K562 (cell line): ENCODE data around the gene ZNHIT2. TPM values are rescaled to one million over a fixed set of nuclear protein-coding genes. Genes with fewer than 3 reads are reported as not detected.
A peak's percentile ranks its signal among the peaks of the same experiment; 100 is the strongest.

Source experiments
- ADNP ChIP-seq: fragments of 200-800 bp; sonication (Bioruptor generic); IDR thresholded peaks from 2 replicates; pipeline ENCODE4 v1.6.1; 2016; ENCODE audit warnings: missing genetic modification characterization, missing compliant biosample characterization
- BCOR ChIP-seq: fragments of 450-650 bp; IDR thresholded peaks from 2 replicates; pipeline ENCODE4 v1.6.1; 2016
- ETS1 ChIP-seq: conservative IDR thresholded peaks from 2 replicates; pipeline ENCODE4 v1.6.1; 2011; ENCODE audit warnings: low read depth, mild to moderate bottlenecking, low read length; ENCODE audit not compliant: control insufficient read depth
- HLTF ChIP-seq: fragments of 450-650 bp; IDR thresholded peaks from 2 replicates; pipeline ENCODE4 v1.6.1; 2016
- HMG20A ChIP-seq: fragments of 450-650 bp; formaldehyde crosslinking; conservative IDR thresholded peaks from 2 replicates; pipeline ENCODE4 v1.4.0; 2020; ENCODE audit warnings: mild to moderate bottlenecking, mixed read lengths
- IRF2 ChIP-seq: sonication (generic); formaldehyde crosslinking; IDR thresholded peaks from 2 replicates; pipeline ENCODE4 v1.8.1; 2022; ENCODE audit warnings: mild to moderate bottlenecking, missing genetic modification reagents
- MED1 ChIP-seq: sonication (generic); formaldehyde crosslinking; IDR thresholded peaks from 2 replicates; pipeline ENCODE4 v1.8.1; 2023; ENCODE audit warnings: missing genetic modification reagents, borderline replicate concordance
- MYNN ChIP-seq, 2 experiments: sonication (generic); formaldehyde crosslinking in 1 of 2; IDR thresholded peaks; 2 replicates each; pipeline versions ENCODE4 v1.5.0 to v1.6.1; 2016 to 2020; ENCODE audit warnings: antibody characterized with exemption in 1 of 2, missing genetic modification reagents in 1 of 2
- NFYB ChIP-seq: IDR thresholded peaks from 2 replicates; pipeline ENCODE4 v1.6.1; 2011; ENCODE audit warnings: mild to moderate bottlenecking, moderate library complexity; ENCODE audit not compliant: insufficient read length; ENCODE audit errors: extremely low read depth
- SAFB ChIP-seq: fragments of 200-400 bp; formaldehyde crosslinking; IDR thresholded peaks from 2 replicates; pipeline ENCODE4 v1.6.1; 2017; ENCODE audit warnings: low read depth, low read length, borderline replicate concordance
- SIN3A ChIP-seq, 2 experiments: fragments of 150-350 bp in 1 of 2; IDR thresholded peaks; 2 replicates each; pipeline ENCODE4 v1.6.1; 2011 to 2016; ENCODE audit warnings: borderline replicate concordance in 2 of 2, low read depth in 2 of 2, low read length in 2 of 2, mild to moderate bottlenecking in 2 of 2, moderate library complexity in 2 of 2; ENCODE audit not compliant: control insufficient read depth in 1 of 2
- SMARCE1 ChIP-seq: fragments of 450-650 bp; IDR thresholded peaks from 2 replicates; pipeline ENCODE4 v1.7.1; 2016; ENCODE audit warnings: mild to moderate bottlenecking
- SRSF1 ChIP-seq: fragments of 200-400 bp; formaldehyde crosslinking; IDR thresholded peaks from 2 replicates; pipeline ENCODE4 v1.6.1; 2017; ENCODE audit warnings: mild to moderate bottlenecking, low read depth, low read length, moderate library complexity
- STAG1 ChIP-seq: sonication (generic); formaldehyde crosslinking; IDR thresholded peaks from 2 replicates; pipeline ENCODE4 v1.5.0; 2020; ENCODE audit warnings: missing genetic modification reagents, borderline replicate concordance
- TAF15 ChIP-seq: fragments of 200-400 bp; formaldehyde crosslinking; IDR thresholded peaks from 2 replicates; pipeline ENCODE4 v1.6.1; 2017; ENCODE audit warnings: mild to moderate bottlenecking, low read depth, low read length, moderate library complexity
- ZNF184 ChIP-seq: sonication (generic); formaldehyde crosslinking; IDR thresholded peaks from 2 replicates; pipeline ENCODE4 v1.5.0; 2020; ENCODE audit warnings: missing genetic modification reagents
- ZNF224 ChIP-seq: sonication (generic); formaldehyde crosslinking; IDR thresholded peaks from 2 replicates; pipeline ENCODE4 v1.8.0; 2022; ENCODE audit warnings: mild to moderate bottlenecking, missing genetic modification reagents
- ZNF584 ChIP-seq: fragments of 200-800 bp; sonication (Bioruptor generic); IDR thresholded peaks from 2 replicates; pipeline ENCODE4 v1.6.1; 2016; ENCODE audit warnings: low read depth, mild to moderate bottlenecking, missing genetic modification characterization, missing compliant biosample characterization
- ZNF639 ChIP-seq, 2 experiments: fragments of 200-800 bp in 1 of 2; sonication (Bioruptor generic) in 1 of 2; sonication (generic) in 1 of 2; formaldehyde crosslinking in 1 of 2; IDR thresholded peaks in 1 of 2; conservative IDR thresholded peaks in 1 of 2; 2 replicates each; pipeline versions ENCODE4 v1.5.0 to v1.6.1; 2016 to 2020; ENCODE audit warnings: missing compliant biosample characterization in 1 of 2, missing genetic modification characterization in 1 of 2, missing genetic modification reagents in 1 of 2
- polyA plus RNA-seq, 8 experiments: library from polyadenylated mRNA; depleted of rRNA in 4 of 8; stranded (reverse) in 5 of 8; unstranded in 3 of 8; fragments of >200 nt; fragmentation: Nextera tagmentation in 2 of 8; fragmentation: Illumina TruSeq in 1 of 8; extraction: Ambion mirVana in 2 of 8; extraction: Trizol in 1 of 8; gene quantifications; 2 replicates each; pipeline versions ENCODE4 v1.2.1 to v1.2.3, GENCODE V29; 2011 to 2014; ENCODE audit warnings: inconsistent platforms in 1 of 8, missing spikeins in 1 of 8
- total RNA-seq, 7 experiments: library from RNA; depleted of rRNA in 6 of 7; stranded (reverse); fragments of >200 nt in 6 of 7; fragmentation: Illumina TruSeq in 2 of 7; extraction: Trizol in 2 of 7; gene quantifications; 2 replicates each; pipeline versions ENCODE4 v1.2.1 to v1.2.3, GENCODE V29; 2011 to 2021; ENCODE audit warnings: low replicate concordance in 1 of 7
- TF ChIP-seq, protein P1 (sequence below): sonication (generic); formaldehyde crosslinking; IDR thresholded peaks from 2 replicates; pipeline ENCODE4 v1.8.1; 2023; ENCODE audit warnings: mild to moderate bottlenecking, missing genetic modification reagents, moderate library complexity

The ZNHIT2 gene
- total and polyA plus RNA-seq, 9 of the 15 experiments (the other 6 are each of a cell fraction or from before 2014, with no cell fraction given), result 0.08 to 39.0 (median 2.5) TPM

DNA sequence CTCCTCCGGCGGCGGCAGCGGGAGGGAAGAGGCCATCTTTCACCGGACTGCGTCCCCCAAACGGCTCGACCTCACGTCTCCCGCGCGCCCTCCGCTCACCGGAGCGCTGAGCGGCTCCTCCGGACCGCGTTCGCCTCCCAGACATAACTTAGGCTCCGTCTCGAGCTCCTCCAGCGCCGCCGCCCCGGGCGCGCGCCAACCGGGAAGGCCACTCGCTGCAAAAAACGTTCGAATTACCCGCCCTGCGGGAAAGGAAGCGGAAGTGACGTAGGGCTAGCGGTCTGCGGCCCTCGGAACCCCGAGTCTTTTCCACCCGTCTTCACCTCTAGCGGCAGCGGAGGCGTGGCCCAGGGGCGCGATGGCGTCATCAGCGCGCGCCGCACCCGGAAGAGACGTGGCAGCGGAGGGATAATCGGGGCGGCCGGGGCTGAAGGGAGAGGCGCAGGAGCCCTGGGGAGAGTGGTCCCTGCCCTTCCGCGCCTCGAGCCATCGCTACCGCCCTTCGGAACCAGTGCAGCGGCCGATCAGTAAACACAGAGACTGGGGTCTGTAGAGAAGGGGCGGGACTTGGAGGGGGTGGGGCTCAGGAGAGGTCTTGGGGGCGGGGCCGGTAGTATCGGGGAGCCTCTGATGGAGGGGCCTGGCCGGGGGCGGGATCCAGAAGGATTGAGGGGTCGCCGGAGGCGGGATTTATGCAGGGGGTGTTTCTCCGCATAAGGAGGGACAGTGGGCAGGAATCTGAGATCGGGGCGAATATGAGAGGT is 33.5 kb downstream of the ZNHIT2 start, which contains the start of the genes CDCA5 and ZFPL1 (continued):
- TF ChIP-seq ETS1 (peak; percentile 89), BCOR (no peak), SRSF1 (no peak), MED1 (CRISPR knock-in tag) (no peak), ZNF184 (no peak), TAF15 (no peak), STAG1 (CRISPR knock-in tag) (no peak), ZNF224 (CRISPR knock-in tag) (no peak), MYNN (IDR thresholded peaks at IDR 0.05) (no peak), MYNN (CRISPR knock-in tag; IDR thresholded peaks at IDR 0.05) (no peak), SIN3A (IDR thresholded peaks at IDR 0.05; ENCODE audit: borderline replicate concordance in 2 of 2, control insufficient read depth in 1 of 2, low read depth in 2 of 2, low read length in 2 of 2) (peak; percentile 78 to 99; a peak in 3 of 4 replicates), ZNF584 (CRISPR knock-in tag) (no peak), ADNP (tag) (no peak), HMG20A (CRISPR knock-in tag) (no peak), ZNF639 (CRISPR knock-in tag; conservative IDR thresholded peaks at IDR 0.05 in 1 of 2, IDR thresholded peaks at IDR 0.05 in 1 of 2) (no peak), IRF2 (CRISPR knock-in tag) (no peak), NFYB (no peak), SMARCE1 (no peak), SAFB (no peak), HLTF (no peak)
- TF ChIP-seq, protein P1, sequence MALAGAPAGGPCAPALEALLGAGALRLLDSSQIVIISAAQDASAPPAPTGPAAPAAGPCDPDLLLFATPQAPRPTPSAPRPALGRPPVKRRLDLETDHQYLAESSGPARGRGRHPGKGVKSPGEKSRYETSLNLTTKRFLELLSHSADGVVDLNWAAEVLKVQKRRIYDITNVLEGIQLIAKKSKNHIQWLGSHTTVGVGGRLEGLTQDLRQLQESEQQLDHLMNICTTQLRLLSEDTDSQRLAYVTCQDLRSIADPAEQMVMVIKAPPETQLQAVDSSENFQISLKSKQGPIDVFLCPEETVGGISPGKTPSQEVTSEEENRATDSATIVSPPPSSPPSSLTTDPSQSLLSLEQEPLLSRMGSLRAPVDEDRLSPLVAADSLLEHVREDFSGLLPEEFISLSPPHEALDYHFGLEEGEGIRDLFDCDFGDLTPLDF (CRISPR knock-in tag), result peak; percentile 92
